Motor neuron (in vitro differentiated cells): Measurements from ENCODE around the gene ZACN. TPM values are rescaled to one million over a fixed set of nuclear protein-coding genes. Genes with fewer than 3 reads are reported as not detected.

Experiments
- ATAC-seq, 8 experiments: fragments of 200-7000 bp; cut with Tn5 transposase; replicated peaks in 6 of 8; 2 replicates each; pipeline ENCODE4 v1.8.0; 2021; ENCODE audit warnings: mild to moderate bottlenecking in 8 of 8, moderate library complexity in 8 of 8
- H3K27ac ChIP-seq, 2 donors: fragments of 250-450 bp; sonication (Bioruptor Pico); 2 replicates each; pipeline ENCODE4 v1.9.0; 2021; ENCODE audit warnings: antibody characterized with exemption in 2 of 2, mild to moderate bottlenecking in 2 of 2, moderate library complexity in 1 of 2
- H3K4me1 ChIP-seq, 2 donors: fragments of 250-450 bp; sonication (Bioruptor Pico); replicated peaks in 1 of 2; 2 replicates each; pipeline ENCODE4 v1.6.1; 2021; ENCODE audit warnings: antibody characterized with exemption in 2 of 2, mild to moderate bottlenecking in 2 of 2, moderate library complexity in 1 of 2
- H3K4me3 ChIP-seq, 5 donors: fragments of 250-450 bp; sonication (Bioruptor Pico); 2 replicates each; pipeline ENCODE4 v1.9.0; 2021; ENCODE audit warnings: antibody characterized with exemption in 5 of 5, mild to moderate bottlenecking in 5 of 5, moderate library complexity in 4 of 5
- WGBS, 10 experiments: fragments of 450-650 bp; shearing (Covaris generic); methylation state at CpG; one replicate each; pipeline ENCODE4 v1.0.0; 2022; 5-methylcytosine and 5-hydroxymethylcytosine counted together
- in situ Hi-C, 9 experiments: fragments of 400-800 bp; cut with MboI; loops; one replicate each; pipeline ENCODE4 v1.15.0; 2021; ENCODE audit warnings: low sequenced_read_pairs in 9 of 9, low pct_unique_long_range_greater_than_20kb in 2 of 9; ENCODE audit not compliant: unreplicated experiment in 9 of 9
- total RNA-seq, 8 experiments: library from RNA; unstranded; fragments of 300-600 nt; gene quantifications; 2 replicates each; pipeline versions ENCODE4 v1.2.3 to v1.2.4, GENCODE V29; 2022

ZACN gene
- total RNA-seq, 8 experiments from 2014 or later: 13.1 to 37.3 (median 20.9) TPM

GRCh38 chr17:76104140-76104895 lies 25.3 kb downstream of the ZACN start:
- Histone ChIP-seq H3K4me1 (peaks cover 10 to 12% of the 10 kb centered on the region in 2 donors), H3K27ac (peak overlapping the region; percentile 94 to 95), H3K4me3 (peak overlapping the region; percentile 50 to 86 (median 71))
- in situ Hi-C loops: loop anchor here in 7 of 9 experiments (25.0 kb wide), 1 partner anchor 183 kb away; no protein-coding TSS in a partner anchor
- no peak for ATAC-seq
- WGBS, 10 experiments: 0 to 84% (median 69%) methylated on average over 1 to 18 of the region's 29 CpGs; no CpG with 5 or more reads in 7 of the 10 experiments

- ATAC-seq: no peak
- no peak overlapping the region for H3K4me3 ChIP-seq
- peaks cover 10 to 12% of the 10 kb centered on the region in 2 donors for H3K4me1 ChIP-seq
- in situ Hi-C loops: loop anchor here in 7 of 9 experiments (25.0 kb wide), 1 partner anchor 182 kb away; no protein-coding TSS in a partner anchor
- WGBS, 10 experiments: 60 to 100% (median 85%) methylated on average over 1 to 3 of the region's 5 CpGs; no CpG with 5 or more reads in 5 of the 10 experiments
- no peak overlapping the region for H3K27ac ChIP-seq
Observed at GRCh38 chr17:76104896-76105231, 25.9 kb downstream of the ZACN start.

GRCh38 chr17:76106703-76107102 lies 27.7 kb downstream of the ZACN start:
- no peak for ATAC-seq
- Histone ChIP-seq H3K4me3 (no peak overlapping the region), H3K4me1 (peaks cover 10 to 12% of the 10 kb centered on the region in 2 donors), H3K27ac (no peak overlapping the region)
- in situ Hi-C loops: loop anchor here in 7 of 9 experiments (25.0 kb wide), 1 partner anchor 181 kb away; no protein-coding TSS in a partner anchor
- 43 to 89% (median 70%) methylated on average over 1 to 3 of the region's 3 CpGs; no CpG with 5 or more reads in 4 of the 10 experiments for WGBS, 10 experiments

GRCh38 chr17:76107509-76107908 lies 28.5 kb downstream of the ZACN start:
- Histone ChIP-seq H3K27ac (no peak overlapping the region), H3K4me3 (no peak overlapping the region), H3K4me1 (peaks cover 7 to 9% of the 10 kb centered on the region in 2 donors)
- ATAC-seq: no peak
- in situ Hi-C loops: loop anchor here in 7 of 9 experiments (25.0 kb wide), 1 partner anchor 180 kb away; no protein-coding TSS in a partner anchor
- WGBS, 10 experiments: 58 to 100% (median 86%) methylated on average over 2 to 6 of the region's 6 CpGs; no CpG with 5 or more reads in 2 of the 10 experiments

- Histone ChIP-seq H3K27ac (no peak overlapping the region), H3K4me3 (no peak overlapping the region), H3K4me1 (no peaks in the 10 kb centered on the region)
- no peak for ATAC-seq
- in situ Hi-C loops: loop anchor here in 7 of 9 experiments (25.0 kb wide), 1 partner anchor 175 kb away; no protein-coding TSS in a partner anchor
- WGBS, 10 experiments: 16 to 100% (median 75%) methylated on average over 1 to 2 of the region's 2 CpGs; no CpG with 5 or more reads in 2 of the 10 experiments
Observed at GRCh38 chr17:76111956-76112355, 33.0 kb downstream of the ZACN start.

- in situ Hi-C loops: loop anchor here in 7 of 9 experiments (25.0 kb wide), 1 partner anchor 172 kb away; no protein-coding TSS in a partner anchor
Observed at GRCh38 chr17:76115138-76115754, 36.3 kb downstream of the ZACN start.

GRCh38 chr17:76119409-76120371 lies 40.7 kb downstream of the ZACN start:
- in situ Hi-C loops: loop anchor here in 7 of 9 experiments (25.0 kb wide), 1 partner anchor 168 kb away; no protein-coding TSS in a partner anchor
- WGBS, 10 experiments: 40 to 100% (median 66%) methylated on average over 1 to 11 of the region's 19 CpGs; no CpG with 5 or more reads in 3 of the 10 experiments
- no peak overlapping the region for H3K27ac ChIP-seq
- H3K4me1 ChIP-seq: peaks cover 0 to 12% of the 10 kb centered on the region in 2 donors
- no peak overlapping the region for H3K4me3 ChIP-seq
- ATAC-seq: no peak

More at GRCh38 chr17:76115138-76115754, 36.3 kb downstream of the ZACN start:
- Histone ChIP-seq H3K4me3 (no peak overlapping the region), H3K27ac (no peak overlapping the region), H3K4me1 (no peaks in the 10 kb centered on the region)
- 47 to 93% (median 81%) methylated on average over 2 to 6 of the region's 7 CpGs; no CpG with 5 or more reads in 2 of the 10 experiments for WGBS, 10 experiments
- ATAC-seq: no peak

GRCh38 chr17:76120658-76121008 lies 41.7 kb downstream of the ZACN start:
- H3K4me3 ChIP-seq: no peak overlapping the region
- in situ Hi-C loops: loop anchor here in 7 of 9 experiments (25.0 kb wide), 1 partner anchor 167 kb away; no protein-coding TSS in a partner anchor
- peaks cover 0 to 12% of the 10 kb centered on the region in 2 donors for H3K4me1 ChIP-seq
- WGBS, 10 experiments: 40 to 100% (median 83%) methylated on average over 1 to 5 of the region's 5 CpGs; no CpG with 5 or more reads in 4 of the 10 experiments
- ATAC-seq: no peak
- H3K27ac ChIP-seq: no peak overlapping the region

GRCh38 chr17:76121932-76122430 lies 43.0 kb downstream of the ZACN start:
- WGBS, 10 experiments: 85% methylated on average over 4 of the region's 42 CpGs; no CpG with 5 or more reads in 9 of the 10 experiments

GRCh38 chr17:76122431-76123190 lies 43.6 kb downstream of the ZACN start:
- Histone ChIP-seq H3K27ac (no peak overlapping the region), H3K4me3 (no peak overlapping the region), H3K4me1 (peaks cover 0 to 12% of the 10 kb centered on the region in 2 donors)
- WGBS, 10 experiments: 67 to 100% (median 100%) methylated on average over 1 to 2 of the region's 24 CpGs; no CpG with 5 or more reads in 3 of the 10 experiments
- in situ Hi-C loops: loop anchor here in 7 of 9 experiments (25.0 kb wide), 1 partner anchor 165 kb away; no protein-coding TSS in a partner anchor
- ATAC-seq: no peak

More at GRCh38 chr17:76121932-76122430, 43.0 kb downstream of the ZACN start:
- peak in 7 of 8 experiments; percentile 4 to 24 (median 12) for ATAC-seq
- Histone ChIP-seq H3K4me3 (no peak overlapping the region), H3K27ac (no peak overlapping the region), H3K4me1 (peaks cover 0 to 12% of the 10 kb centered on the region in 2 donors)
- in situ Hi-C loops: loop anchor here in 7 of 9 experiments (25.0 kb wide), 1 partner anchor 165 kb away; no protein-coding TSS in a partner anchor

GRCh38 chr17:76123191-76123499 lies 44.2 kb downstream of the ZACN start:
- Histone ChIP-seq H3K4me1 (peaks cover 0 to 12% of the 10 kb centered on the region in 2 donors), H3K27ac (no peak overlapping the region), H3K4me3 (no peak overlapping the region)
- WGBS, 10 experiments: 39 to 100% (median 75%) methylated on average over 2 to 5 of the region's 5 CpGs
- in situ Hi-C loops: loop anchor here in 7 of 9 experiments (25.0 kb wide), 1 partner anchor 164 kb away; no protein-coding TSS in a partner anchor
- ATAC-seq: no peak
